GM10266 (cell line): ENCODE results near the gene RS1.

Source experiments
- DNase-seq: peaks from one replicate; pipeline ENCODE4 v3.0.0; 2012; ENCODE audit errors: extremely low spot score
- TF ChIP-seq, protein P1 (sequence below): IDR thresholded peaks from 2 replicates; pipeline ENCODE4 v1.5.1; 2012; ENCODE audit warnings: mild to moderate bottlenecking, low read depth; ENCODE audit not compliant: control insufficient read depth, insufficient read depth; ENCODE audit errors: missing control alignments

RS1 gene

DNA sequence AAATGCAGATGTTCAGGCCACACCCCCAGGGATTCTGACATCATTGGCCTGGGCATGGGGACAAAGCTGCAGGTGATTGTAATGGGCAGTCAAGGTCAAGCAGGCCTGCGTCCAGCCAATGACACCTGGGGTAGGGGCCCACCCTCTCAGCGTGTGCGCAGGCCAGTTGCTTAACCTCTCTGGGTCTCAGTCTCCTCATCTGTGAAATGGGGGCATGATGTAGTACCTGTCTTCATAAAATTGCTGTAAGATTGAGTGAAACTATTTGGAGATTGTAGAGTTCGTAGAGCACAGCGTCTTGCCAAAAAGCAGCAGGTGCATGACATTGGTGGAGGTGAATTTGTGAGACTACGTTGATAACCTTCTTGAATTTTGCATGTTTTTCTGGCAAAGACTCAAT lies 21.2 kb downstream of the RS1 start:
- DNase-seq, result no peak
- TF ChIP-seq, protein P1, sequence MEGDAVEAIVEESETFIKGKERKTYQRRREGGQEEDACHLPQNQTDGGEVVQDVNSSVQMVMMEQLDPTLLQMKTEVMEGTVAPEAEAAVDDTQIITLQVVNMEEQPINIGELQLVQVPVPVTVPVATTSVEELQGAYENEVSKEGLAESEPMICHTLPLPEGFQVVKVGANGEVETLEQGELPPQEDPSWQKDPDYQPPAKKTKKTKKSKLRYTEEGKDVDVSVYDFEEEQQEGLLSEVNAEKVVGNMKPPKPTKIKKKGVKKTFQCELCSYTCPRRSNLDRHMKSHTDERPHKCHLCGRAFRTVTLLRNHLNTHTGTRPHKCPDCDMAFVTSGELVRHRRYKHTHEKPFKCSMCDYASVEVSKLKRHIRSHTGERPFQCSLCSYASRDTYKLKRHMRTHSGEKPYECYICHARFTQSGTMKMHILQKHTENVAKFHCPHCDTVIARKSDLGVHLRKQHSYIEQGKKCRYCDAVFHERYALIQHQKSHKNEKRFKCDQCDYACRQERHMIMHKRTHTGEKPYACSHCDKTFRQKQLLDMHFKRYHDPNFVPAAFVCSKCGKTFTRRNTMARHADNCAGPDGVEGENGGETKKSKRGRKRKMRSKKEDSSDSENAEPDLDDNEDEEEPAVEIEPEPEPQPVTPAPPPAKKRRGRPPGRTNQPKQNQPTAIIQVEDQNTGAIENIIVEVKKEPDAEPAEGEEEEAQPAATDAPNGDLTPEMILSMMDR, result no peak

DNA sequence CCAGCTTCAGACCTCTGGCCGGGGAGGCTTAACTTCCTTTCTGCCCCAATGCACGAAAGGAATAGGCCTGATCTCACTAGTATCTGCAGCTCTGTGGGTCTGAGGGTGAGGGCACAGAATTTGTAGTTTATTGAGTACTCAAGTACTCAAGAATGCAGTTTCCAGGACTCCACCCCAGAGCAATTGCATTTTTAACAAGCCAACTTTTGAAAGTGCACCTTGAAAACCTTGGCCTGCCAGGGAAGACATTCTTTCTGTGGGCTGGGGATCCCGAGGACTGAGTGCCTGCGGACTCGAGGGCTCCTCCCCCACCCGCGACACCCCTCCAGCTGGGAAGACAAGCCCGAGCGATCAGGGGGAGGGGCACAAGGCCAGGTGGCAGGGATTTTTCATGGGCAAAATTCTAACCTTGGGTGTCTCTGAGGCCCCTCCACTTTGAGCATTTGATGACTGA lies 22.4 kb downstream of the RS1 start:
- no peak for DNase-seq
- TF ChIP-seq, protein P1, result no peak

DNA sequence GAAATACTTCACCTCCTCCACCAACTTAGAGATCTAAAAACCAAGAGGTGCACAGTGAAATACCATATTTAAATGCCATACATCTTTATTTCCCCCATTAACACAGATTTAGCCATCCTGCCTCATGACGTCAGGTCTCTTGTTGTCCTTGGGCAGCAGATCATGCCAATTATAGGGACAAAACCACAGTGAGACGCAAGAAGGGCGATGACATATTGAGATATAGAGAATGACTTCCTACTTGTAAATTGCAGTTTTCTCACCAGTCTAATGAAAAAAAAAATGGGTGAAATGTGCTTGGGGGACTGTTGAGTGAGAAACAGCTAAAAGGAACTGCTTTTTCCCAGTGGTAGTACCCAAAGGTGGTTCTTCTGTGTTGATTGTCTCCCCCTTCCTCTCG lies 24.3 kb downstream of the RS1 start:
- no peak for DNase-seq
- TF ChIP-seq, protein P1, result no peak

DNA sequence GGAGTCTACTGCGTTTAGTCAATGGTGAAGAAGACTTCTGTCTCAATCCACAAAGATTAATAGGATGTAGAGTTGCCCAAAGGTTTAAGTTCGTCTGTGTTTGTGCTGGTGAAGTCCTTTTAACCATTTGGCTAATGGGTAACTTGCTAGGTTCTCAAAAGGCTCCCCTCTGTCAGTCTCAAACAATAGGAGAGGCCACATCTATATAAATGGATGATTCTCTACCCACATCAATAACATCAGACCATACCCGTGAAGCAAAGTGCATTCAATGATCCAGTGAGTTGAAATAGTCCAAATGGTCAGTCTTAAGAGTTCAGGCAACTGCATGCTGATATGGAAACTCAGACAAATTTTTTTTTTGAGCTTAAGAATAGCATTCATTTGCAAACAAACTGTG lies 28.1 kb downstream of the RS1 start:
- TF ChIP-seq, protein P1, result no peak
- DNase-seq, result no peak

DNA sequence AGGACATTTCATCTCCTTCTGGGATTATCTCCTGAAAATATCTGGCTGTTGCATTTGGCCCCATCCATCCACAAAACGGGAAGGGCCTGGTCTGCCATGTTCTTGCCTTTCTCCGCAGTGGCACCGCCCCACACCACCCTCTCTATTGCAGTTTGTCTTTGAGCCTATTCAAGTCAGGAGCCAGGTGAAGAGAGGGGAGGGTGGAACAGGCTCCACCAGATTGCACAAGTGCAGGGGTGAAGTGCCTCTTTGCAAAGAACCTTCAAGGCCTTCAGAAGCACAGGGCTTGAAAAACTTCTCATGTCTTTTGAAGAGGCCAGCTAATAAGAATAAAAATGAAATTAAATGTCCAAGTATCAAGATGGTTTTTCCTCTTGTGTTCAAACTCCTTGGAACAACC lies 28.7 kb downstream of the RS1 start:
- no peak for DNase-seq
- TF ChIP-seq, protein P1, result no peak

DNA sequence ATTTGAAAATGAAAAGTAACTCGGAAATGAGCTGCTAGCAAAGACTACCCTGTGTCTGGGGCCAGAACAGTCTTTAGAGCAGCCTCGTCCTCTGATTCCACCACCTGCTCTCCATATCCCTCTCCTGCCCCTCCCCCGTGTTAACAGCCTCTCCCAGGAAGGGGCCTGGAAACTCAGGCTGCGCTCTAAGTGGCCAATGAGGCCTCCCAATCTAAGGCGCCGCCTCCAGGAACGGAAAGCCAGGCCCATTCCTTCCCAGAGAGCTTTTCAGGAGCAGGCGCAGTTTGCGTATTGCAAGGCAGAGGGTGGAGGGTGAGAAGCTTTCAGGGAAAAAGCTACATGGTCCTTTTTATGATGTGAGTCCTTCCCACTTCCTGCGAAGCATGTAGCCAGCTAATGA lies 31.2 kb downstream of the RS1 start:
- TF ChIP-seq, protein P1, result no peak
- DNase-seq, result no peak

DNA sequence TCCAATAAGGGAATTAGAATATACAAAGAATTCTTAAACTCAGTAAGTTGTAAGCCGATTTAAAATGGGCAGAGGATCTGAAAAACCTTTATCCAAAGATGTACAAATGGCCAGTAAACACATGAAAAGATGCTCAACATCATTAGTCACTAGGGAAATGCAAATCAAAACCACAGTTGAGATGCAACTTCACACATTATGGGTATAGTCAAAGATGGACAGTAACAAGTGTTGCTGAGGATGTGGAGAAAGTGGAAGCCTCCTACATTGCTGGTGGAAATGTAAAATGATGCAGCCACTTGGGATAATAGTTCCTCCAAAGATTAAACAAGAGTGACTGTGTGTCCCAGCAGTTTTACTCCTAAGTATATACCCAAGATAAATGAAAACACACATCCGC lies 32.6 kb downstream of the RS1 start:
- TF ChIP-seq, protein P1, result no peak
- DNase-seq, result no peak
